ENCODE data around the gene WDFY3. TPM values are rescaled to one million over a fixed set of nuclear protein-coding genes. Genes with fewer than 3 reads are reported as not detected.

Gene WDFY3
- total and polyA plus RNA-seq, 2 experiments from 2014 or later, result 8.0 to 89.0 TPM

DNA sequence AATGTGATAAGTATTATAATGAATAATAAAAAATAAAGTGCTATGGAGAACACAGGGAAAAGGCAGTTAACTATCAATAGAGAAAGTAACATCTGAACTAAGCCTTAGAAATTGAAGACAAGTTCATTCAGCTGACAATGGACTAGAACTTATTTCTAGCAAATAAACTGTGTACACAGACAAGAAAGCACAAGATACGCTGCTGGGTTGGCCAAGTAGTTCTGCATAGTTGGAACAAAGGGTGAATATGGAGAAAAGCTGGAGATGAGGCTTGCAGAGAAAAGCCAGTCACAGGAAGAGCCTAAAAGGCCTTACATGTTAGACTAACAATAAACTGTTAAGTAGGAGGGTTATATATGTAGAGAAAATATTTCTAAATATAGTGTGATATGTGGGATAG, 71.2 kb downstream of the WDFY3 start:
- Mint-ChIP-seq H3K9me3 (no peaks in the 10 kb centered on the region), H3K4me1 (peaks cover 15% of the 10 kb centered on the region), H3K36me3 (ENCODE audit: low read depth) (no peaks in the 10 kb centered on the region; the same call in 1 of the 3 replicates), H3K27me3 (ENCODE audit: insufficient read depth, low read depth, poor library complexity) (no peaks in the 10 kb centered on the region), H3K27ac (no peak overlapping the region), H3K4me3 (no peak overlapping the region)
- H3K27me3 ChIP-seq (ENCODE audit: insufficient read depth), result no peaks in the 10 kb centered on the region
- no peak overlapping the region for H3K4me2 ChIP-seq
- no peak overlapping the region; the same call in 1 of the 2 replicates for H3K27ac ChIP-seq (ENCODE audit: low read depth)
- no peaks in the 10 kb centered on the region for H3K36me3 ChIP-seq (ENCODE audit: insufficient read depth)
- H3F3A ChIP-seq (replicated peaks; ENCODE audit: low read depth), result 0 out of 2 replicates have a peak, but pooled peaks cover 3% of the 10 kb centered on the region
- ATAC-seq, result no peak
- TF ChIP-seq ZNF331 (CRISPR knock-in tag; IDR thresholded peaks at IDR 0.05; ENCODE audit: low read depth) (no peak), CREB1 (CRISPR knock-in tag; IDR thresholded peaks at IDR 0.05; ENCODE audit: low read depth) (no peak), STAT1 (IDR thresholded peaks at IDR 0.05; ENCODE audit: unreplicated experiment) (no peak), NANOG (IDR thresholded peaks at IDR 0.05; ENCODE audit: borderline replicate concordance) (no peak), EZH2phosphoT487 (IDR thresholded peaks at IDR 0.05; ENCODE audit: unreplicated experiment) (no peak), EZH2 (IDR thresholded peaks at IDR 0.05; ENCODE audit: low read depth, unreplicated experiment) (no peak)
- TF ChIP-seq, protein P1, sequence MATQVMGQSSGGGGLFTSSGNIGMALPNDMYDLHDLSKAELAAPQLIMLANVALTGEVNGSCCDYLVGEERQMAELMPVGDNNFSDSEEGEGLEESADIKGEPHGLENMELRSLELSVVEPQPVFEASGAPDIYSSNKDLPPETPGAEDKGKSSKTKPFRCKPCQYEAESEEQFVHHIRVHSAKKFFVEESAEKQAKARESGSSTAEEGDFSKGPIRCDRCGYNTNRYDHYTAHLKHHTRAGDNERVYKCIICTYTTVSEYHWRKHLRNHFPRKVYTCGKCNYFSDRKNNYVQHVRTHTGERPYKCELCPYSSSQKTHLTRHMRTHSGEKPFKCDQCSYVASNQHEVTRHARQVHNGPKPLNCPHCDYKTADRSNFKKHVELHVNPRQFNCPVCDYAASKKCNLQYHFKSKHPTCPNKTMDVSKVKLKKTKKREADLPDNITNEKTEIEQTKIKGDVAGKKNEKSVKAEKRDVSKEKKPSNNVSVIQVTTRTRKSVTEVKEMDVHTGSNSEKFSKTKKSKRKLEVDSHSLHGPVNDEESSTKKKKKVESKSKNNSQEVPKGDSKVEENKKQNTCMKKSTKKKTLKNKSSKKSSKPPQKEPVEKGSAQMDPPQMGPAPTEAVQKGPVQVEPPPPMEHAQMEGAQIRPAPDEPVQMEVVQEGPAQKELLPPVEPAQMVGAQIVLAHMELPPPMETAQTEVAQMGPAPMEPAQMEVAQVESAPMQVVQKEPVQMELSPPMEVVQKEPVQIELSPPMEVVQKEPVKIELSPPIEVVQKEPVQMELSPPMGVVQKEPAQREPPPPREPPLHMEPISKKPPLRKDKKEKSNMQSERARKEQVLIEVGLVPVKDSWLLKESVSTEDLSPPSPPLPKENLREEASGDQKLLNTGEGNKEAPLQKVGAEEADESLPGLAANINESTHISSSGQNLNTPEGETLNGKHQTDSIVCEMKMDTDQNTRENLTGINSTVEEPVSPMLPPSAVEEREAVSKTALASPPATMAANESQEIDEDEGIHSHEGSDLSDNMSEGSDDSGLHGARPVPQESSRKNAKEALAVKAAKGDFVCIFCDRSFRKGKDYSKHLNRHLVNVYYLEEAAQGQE (IDR thresholded peaks at IDR 0.05; ENCODE audit: unreplicated experiment), result no peak
- TF ChIP-seq, protein P2, sequence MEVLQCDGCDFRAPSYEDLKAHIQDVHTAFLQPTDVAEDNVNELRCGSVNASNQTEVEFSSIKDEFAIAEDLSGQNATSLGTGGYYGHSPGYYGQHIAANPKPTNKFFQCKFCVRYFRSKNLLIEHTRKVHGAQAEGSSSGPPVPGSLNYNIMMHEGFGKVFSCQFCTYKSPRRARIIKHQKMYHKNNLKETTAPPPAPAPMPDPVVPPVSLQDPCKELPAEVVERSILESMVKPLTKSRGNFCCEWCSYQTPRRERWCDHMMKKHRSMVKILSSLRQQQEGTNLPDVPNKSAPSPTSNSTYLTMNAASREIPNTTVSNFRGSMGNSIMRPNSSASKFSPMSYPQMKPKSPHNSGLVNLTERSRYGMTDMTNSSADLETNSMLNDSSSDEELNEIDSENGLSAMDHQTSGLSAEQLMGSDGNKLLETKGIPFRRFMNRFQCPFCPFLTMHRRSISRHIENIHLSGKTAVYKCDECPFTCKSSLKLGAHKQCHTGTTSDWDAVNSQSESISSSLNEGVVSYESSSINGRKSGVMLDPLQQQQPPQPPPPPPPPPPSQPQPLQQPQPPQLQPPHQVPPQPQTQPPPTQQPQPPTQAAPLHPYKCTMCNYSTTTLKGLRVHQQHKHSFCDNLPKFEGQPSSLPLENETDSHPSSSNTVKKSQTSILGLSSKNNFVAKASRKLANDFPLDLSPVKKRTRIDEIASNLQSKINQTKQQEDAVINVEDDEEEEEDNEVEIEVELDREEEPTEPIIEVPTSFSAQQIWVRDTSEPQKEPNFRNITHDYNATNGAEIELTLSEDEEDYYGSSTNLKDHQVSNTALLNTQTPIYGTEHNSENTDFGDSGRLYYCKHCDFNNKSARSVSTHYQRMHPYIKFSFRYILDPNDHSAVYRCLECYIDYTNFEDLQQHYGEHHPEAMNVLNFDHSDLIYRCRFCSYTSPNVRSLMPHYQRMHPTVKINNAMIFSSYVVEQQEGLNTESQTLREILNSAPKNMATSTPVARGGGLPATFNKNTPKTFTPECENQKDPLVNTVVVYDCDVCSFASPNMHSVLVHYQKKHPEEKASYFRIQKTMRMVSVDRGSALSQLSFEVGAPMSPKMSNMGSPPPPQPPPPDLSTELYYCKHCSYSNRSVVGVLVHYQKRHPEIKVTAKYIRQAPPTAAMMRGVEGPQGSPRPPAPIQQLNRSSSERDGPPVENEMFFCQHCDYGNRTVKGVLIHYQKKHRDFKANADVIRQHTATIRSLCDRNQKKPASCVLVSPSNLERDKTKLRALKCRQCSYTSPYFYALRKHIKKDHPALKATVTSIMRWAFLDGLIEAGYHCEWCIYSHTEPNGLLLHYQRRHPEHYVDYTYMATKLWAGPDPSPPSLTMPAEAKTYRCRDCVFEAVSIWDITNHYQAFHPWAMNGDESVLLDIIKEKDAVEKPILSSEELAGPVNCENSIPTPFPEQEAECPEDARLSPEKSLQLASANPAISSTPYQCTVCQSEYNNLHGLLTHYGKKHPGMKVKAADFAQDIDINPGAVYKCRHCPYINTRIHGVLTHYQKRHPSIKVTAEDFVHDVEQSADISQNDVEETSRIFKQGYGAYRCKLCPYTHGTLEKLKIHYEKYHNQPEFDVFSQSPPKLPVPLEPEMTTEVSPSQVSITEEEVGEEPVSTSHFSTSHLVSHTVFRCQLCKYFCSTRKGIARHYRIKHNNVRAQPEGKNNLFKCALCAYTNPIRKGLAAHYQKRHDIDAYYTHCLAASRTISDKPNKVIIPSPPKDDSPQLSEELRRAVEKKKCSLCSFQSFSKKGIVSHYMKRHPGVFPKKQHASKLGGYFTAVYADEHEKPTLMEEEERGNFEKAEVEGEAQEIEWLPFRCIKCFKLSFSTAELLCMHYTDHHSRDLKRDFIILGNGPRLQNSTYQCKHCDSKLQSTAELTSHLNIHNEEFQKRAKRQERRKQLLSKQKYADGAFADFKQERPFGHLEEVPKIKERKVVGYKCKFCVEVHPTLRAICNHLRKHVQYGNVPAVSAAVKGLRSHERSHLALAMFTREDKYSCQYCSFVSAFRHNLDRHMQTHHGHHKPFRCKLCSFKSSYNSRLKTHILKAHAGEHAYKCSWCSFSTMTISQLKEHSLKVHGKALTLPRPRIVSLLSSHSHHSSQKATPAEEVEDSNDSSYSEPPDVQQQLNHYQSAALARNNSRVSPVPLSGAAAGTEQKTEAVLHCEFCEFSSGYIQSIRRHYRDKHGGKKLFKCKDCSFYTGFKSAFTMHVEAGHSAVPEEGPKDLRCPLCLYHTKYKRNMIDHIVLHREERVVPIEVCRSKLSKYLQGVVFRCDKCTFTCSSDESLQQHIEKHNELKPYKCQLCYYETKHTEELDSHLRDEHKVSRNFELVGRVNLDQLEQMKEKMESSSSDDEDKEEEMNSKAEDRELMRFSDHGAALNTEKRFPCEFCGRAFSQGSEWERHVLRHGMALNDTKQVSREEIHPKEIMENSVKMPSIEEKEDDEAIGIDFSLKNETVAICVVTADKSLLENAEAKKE (CRISPR knock-in tag; IDR thresholded peaks at IDR 0.05), result no peak
- no peak overlapping the region for H3K4me3 ChIP-seq
- peaks cover 31% of the 10 kb centered on the region for H3K4me1 ChIP-seq (ENCODE audit: insufficient read depth)
- no peaks in the 10 kb centered on the region for H3K9me2 ChIP-seq (ENCODE audit: insufficient read depth)
- 0 out of 2 replicates have a peak, but pooled peaks cover 3% of the 10 kb centered on the region for H4K20me1 ChIP-seq (replicated peaks; ENCODE audit: insufficient read depth)
- peaks cover 27% of the 10 kb centered on the region for H3K79me2 ChIP-seq (replicated peaks; ENCODE audit: insufficient read depth)
- DNase-seq (ENCODE audit: low spot score), result no peak
- no peak overlapping the region for H2AFZ ChIP-seq
